ENCODE data around the gene YIPF5.

YIPF5 gene

DNA sequence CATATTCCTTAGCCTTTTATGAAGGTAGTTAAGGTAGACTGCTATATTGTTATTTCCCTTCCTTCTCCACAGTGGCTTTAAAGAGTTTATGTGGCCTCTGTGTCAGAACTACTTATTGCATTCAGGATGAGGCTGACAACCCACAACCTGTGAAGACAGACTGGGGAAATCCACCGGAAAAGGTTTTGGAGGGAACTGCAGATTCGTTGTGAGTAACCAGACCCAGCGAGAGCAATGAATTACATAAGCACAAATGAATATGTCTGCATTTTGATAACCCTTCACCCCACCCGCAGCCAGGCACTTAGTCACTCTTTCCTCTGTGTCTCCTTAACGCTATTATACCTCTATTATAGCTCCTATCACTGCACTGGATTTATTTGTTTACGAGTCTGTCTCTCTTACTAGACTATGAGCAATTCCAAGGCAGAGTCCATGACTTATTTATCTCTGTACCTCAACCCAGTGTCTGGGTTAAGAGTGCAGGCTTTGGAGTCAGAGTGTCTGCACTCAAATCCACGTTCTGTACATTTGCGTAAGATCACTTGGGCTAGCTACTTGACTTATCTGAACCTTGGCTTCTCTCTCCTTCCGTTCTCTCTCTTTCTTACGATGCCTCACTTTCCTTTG is 19.5 kb upstream of the YIPF5 start:
- in situ Hi-C loops (cut with HindIII; ENCODE audit: low sequenced_read_pairs), result no loop called here
- DNase-seq (ENCODE audit: low read depth), result no peak
- H3K4me3 ChIP-seq (ENCODE audit: low read depth, low read length), result no peak overlapping the region
- TF ChIP-seq, protein P1, sequence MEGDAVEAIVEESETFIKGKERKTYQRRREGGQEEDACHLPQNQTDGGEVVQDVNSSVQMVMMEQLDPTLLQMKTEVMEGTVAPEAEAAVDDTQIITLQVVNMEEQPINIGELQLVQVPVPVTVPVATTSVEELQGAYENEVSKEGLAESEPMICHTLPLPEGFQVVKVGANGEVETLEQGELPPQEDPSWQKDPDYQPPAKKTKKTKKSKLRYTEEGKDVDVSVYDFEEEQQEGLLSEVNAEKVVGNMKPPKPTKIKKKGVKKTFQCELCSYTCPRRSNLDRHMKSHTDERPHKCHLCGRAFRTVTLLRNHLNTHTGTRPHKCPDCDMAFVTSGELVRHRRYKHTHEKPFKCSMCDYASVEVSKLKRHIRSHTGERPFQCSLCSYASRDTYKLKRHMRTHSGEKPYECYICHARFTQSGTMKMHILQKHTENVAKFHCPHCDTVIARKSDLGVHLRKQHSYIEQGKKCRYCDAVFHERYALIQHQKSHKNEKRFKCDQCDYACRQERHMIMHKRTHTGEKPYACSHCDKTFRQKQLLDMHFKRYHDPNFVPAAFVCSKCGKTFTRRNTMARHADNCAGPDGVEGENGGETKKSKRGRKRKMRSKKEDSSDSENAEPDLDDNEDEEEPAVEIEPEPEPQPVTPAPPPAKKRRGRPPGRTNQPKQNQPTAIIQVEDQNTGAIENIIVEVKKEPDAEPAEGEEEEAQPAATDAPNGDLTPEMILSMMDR (IDR thresholded peaks at IDR 0.05; ENCODE audit: low read depth, low read length, missing control alignments), result no peak

DNA sequence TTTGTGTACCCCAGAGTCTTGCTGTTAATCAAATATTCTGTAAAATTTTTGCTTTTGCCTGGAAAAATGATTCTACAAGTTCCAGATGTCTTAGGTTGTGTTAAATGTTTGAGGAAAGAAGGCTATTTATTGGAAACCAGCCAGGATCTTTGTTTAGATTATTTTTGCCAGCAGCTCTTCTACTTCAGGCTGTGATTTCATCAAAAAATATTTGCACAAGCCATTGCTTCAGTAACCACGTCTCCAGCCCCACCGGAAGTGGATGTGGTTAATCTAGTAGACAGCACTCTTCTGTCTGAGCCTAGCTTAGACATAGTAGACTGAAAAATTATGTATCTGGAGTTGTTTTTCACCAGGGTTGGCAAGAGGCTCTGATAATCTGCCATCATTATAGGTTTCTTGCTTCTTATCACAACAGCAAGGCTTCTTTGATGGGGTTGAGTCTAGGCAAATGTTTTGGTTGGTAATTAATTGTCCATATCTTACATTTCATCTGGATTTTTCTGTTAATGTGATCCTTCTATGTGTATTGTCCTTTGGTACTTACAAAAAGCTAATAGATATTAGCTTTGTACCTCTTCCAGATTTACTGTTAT is 17.3 kb upstream of the YIPF5 start:
- TF ChIP-seq, protein P1 (IDR thresholded peaks at IDR 0.05; ENCODE audit: low read depth, low read length, missing control alignments), result no peak
- in situ Hi-C loops (cut with HindIII; ENCODE audit: low sequenced_read_pairs), result no loop called here
- peak; percentile 93 for DNase-seq (ENCODE audit: low read depth)
- H3K4me3 ChIP-seq (ENCODE audit: low read depth, low read length), result no peak overlapping the region

DNA sequence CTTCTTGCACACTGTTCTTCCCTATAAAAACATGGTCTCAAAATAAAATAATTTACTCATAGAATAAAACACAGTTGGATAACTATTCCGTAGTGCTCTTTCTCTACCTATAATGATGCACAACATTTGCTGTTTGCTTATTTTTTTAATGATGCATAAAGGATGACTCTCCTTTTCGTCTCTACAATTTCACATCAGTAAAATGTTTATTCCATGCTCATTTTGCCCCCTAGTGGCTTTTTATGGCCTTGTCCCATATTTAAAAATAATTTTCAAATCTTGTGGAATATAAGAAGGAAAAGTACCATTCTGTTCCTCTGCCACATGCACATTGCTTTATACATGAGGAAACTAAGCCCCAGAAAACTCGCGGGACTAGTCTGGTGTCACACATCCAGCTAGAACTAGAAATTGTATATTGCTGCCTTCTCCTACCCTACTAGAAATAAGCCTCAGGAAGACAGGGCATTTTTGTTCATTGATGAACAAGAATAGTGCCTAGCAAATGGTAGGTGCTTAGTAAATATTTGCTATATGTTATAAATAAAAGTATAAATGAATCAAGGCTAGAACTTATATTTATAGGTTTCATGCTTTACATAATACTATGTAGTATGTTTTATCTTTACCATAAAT is 12.9 kb upstream of the YIPF5 start:
- in situ Hi-C loops (cut with HindIII; ENCODE audit: low sequenced_read_pairs), result no loop called here
- TF ChIP-seq, protein P1 (IDR thresholded peaks at IDR 0.05; ENCODE audit: low read depth, low read length, missing control alignments), result peak; percentile 62
- DNase-seq (ENCODE audit: low read depth), result no peak
- H3K4me3 ChIP-seq (ENCODE audit: low read depth, low read length), result no peak overlapping the region

DNA sequence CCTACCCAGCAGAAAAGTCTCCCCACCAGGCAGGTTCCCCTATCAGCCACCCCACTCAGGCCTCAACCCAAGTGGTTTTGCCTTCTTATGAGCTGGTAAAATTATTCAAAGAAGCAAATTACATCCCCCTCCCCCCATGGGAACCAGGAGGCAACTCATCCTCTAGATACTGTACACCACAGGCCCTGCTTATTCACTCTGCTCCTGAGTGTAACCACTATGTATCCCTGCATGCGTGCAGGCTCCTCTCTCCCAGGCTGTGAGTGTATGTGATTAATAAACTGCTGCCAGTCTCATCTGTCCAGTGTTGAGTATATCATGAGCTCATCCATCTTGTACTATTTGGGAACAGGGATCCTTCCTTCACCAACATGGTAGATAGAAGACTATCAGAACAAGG is 8.8 kb upstream of the YIPF5 start:
- no peak overlapping the region for H3K4me3 ChIP-seq (ENCODE audit: low read depth, low read length)
- no peak for DNase-seq (ENCODE audit: low read depth)
- in situ Hi-C loops (cut with HindIII; ENCODE audit: low sequenced_read_pairs), result no loop called here
- TF ChIP-seq, protein P1 (IDR thresholded peaks at IDR 0.05; ENCODE audit: low read depth, low read length, missing control alignments), result no peak

DNA sequence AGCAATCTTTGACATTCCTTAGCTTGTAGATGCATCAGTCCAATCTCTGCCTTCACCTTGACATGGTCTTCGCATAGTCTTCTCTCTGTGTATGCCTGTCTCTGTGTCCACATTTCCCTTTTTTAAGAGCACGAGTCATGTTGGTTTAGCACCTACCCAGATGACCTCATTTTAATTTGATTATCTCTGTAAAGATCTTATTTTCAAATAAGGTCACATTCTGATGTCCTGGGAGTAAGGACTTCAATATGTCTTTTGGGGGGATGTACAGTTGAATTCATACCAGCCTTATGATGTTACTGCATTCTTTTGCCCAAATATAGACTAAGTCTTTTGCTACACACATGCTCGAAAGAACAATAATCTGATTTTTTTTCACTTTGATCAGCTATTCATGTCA is 7.1 kb upstream of the YIPF5 start:
- no peak overlapping the region for H3K4me3 ChIP-seq (ENCODE audit: low read depth, low read length)
- in situ Hi-C loops (cut with HindIII; ENCODE audit: low sequenced_read_pairs), result no loop called here
- DNase-seq (ENCODE audit: low read depth), result no peak
- TF ChIP-seq, protein P1 (IDR thresholded peaks at IDR 0.05; ENCODE audit: low read depth, low read length, missing control alignments), result no peak

DNA sequence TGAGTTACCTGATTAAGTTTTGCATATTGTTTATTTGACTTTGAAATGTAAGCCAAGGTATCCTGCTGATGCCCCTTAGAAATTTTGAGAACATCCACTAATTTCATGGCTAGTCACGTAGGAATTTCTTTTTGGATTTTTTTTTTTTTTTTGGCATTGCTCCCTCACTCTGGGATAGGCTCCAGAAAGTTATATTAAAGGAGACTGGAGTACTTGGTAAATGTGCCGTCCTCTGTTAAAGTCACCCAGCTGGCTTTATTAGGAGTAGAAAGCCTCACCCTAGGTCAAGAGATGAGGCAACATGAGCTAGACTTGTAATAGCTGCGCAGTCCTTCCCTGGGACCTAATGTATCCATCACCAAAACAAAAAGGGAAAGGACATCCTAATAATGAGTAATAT is 3.3 kb upstream of the YIPF5 start:
- TF ChIP-seq, protein P1 (IDR thresholded peaks at IDR 0.05; ENCODE audit: low read depth, low read length, missing control alignments), result no peak
- H3K4me3 ChIP-seq (ENCODE audit: low read depth, low read length), result no peak overlapping the region
- no peak for DNase-seq (ENCODE audit: low read depth)
- in situ Hi-C loops (cut with HindIII; ENCODE audit: low sequenced_read_pairs), result no loop called here

All from astrocyte of the cerebellum (primary cell).